ENCODE results near the gene MORN1. TPM values are rescaled to one million over a fixed set of nuclear protein-coding genes. Genes with fewer than 3 reads are reported as not detected.
A peak's percentile ranks its signal among the peaks of the same experiment; 100 is the strongest.
"Not testable (repeated sequence)": the region's sequence is repeated elsewhere in the genome, so short reads cannot be mapped to it uniquely, and the experiment has no call there.

The MORN1 gene
- total RNA-seq, 1 donor from 2014 or later: 4.5 TPM

- no peak for TF ChIP-seq CTCF (IDR thresholded peaks at IDR 0.05; ENCODE audit: borderline replicate concordance)
Observed at GRCh38 chr1:2297246-2298011, 93.9 kb downstream of the MORN1 start.

GRCh38 chr1:2296614-2297013 is 94.7 kb downstream of the MORN1 start:
- Histone ChIP-seq H3K27me3 (ENCODE audit: low read depth) (no peaks in the 10 kb centered on the region), H3K27ac (replicated peaks) (no peak overlapping the region), H3K4me1 (peaks cover 89% of the 10 kb centered on the region), H3K9me3 (replicated peaks) (no peaks in the 10 kb centered on the region), H3K4me3 (no peak overlapping the region), H3K36me3 (no peaks in the 10 kb centered on the region)
- TF ChIP-seq CTCF (IDR thresholded peaks at IDR 0.05; ENCODE audit: borderline replicate concordance): no peak
- intact Hi-C loops (cut with micrococcal nuclease): loop anchor here (10.0 kb wide), 1 partner anchor 62 kb away; no protein-coding TSS in a partner anchor
- no peak for DNase-seq

More at GRCh38 chr1:2297246-2298011, 93.9 kb downstream of the MORN1 start:
- no peak for DNase-seq
- Histone ChIP-seq H3K27ac (replicated peaks) (no peak overlapping the region), H3K27me3 (ENCODE audit: low read depth) (no peaks in the 10 kb centered on the region), H3K36me3 (no peaks in the 10 kb centered on the region), H3K9me3 (replicated peaks) (no peaks in the 10 kb centered on the region), H3K4me1 (peaks cover 89% of the 10 kb centered on the region), H3K4me3 (no peak overlapping the region)
- intact Hi-C loops (cut with micrococcal nuclease): loop anchor here (10.0 kb wide), 1 partner anchor 63 kb away; no protein-coding TSS in a partner anchor

GRCh38 chr1:2296211-2296610 is 95.1 kb downstream of the MORN1 start:
- H3K4me3 ChIP-seq; H3K9me3 ChIP-seq (replicated peaks); H3K27ac ChIP-seq (replicated peaks); H3K27me3 ChIP-seq (ENCODE audit: low read depth); DNase-seq; H3K36me3 ChIP-seq: not testable (repeated sequence)
- H3K4me1 ChIP-seq: peaks cover 89% of the 10 kb centered on the region
- intact Hi-C loops (cut with micrococcal nuclease): loop anchor here (10.0 kb wide), 1 partner anchor 61 kb away; no protein-coding TSS in a partner anchor

- Histone ChIP-seq H3K9me3 (replicated peaks) (no peaks in the 10 kb centered on the region), H3K36me3 (no peaks in the 10 kb centered on the region), H3K27me3 (ENCODE audit: low read depth) (no peaks in the 10 kb centered on the region), H3K27ac (replicated peaks) (no peak overlapping the region), H3K4me1 (peaks cover 89% of the 10 kb centered on the region), H3K4me3 (no peak overlapping the region)
- DNase-seq: no peak
- TF ChIP-seq CTCF (IDR thresholded peaks at IDR 0.05; ENCODE audit: borderline replicate concordance): no peak
- intact Hi-C loops (cut with micrococcal nuclease): loop anchor here (10.0 kb wide), 1 partner anchor 61 kb away; no protein-coding TSS in a partner anchor
Observed at GRCh38 chr1:2295526-2295925, 95.8 kb downstream of the MORN1 start.

GRCh38 chr1:2294725-2295078 is 96.7 kb downstream of the MORN1 start:
- Histone ChIP-seq H3K4me3 (no peak overlapping the region), H3K36me3 (no peaks in the 10 kb centered on the region), H3K27ac (replicated peaks) (peak overlapping the region; percentile 23), H3K9me3 (replicated peaks) (no peaks in the 10 kb centered on the region), H3K27me3 (ENCODE audit: low read depth) (no peaks in the 10 kb centered on the region), H3K4me1 (peaks cover 89% of the 10 kb centered on the region)
- DNase-seq: no peak
- TF ChIP-seq CTCF (IDR thresholded peaks at IDR 0.05; ENCODE audit: borderline replicate concordance): no peak
- intact Hi-C loops (cut with micrococcal nuclease): loop anchor here (10.0 kb wide), 1 partner anchor 60 kb away; no protein-coding TSS in a partner anchor

All from left ventricle myocardium inferior (tissue), 1 donor.